CD4-positive, CD25-positive, alpha-beta regulatory T cell (primary cell): Measurements from ENCODE around the gene TENM4. TPM values are rescaled to one million over a fixed set of nuclear protein-coding genes. Genes with fewer than 3 reads are reported as not detected.

ENCODE experiments used
- ATAC-seq, 2 donors: fragments of 150-1000 bp; cut with Tn5 transposase; one replicate each; pipeline ENCODE4 v1.10.0; 2021; ENCODE audit warnings: low read depth in 2 of 2, moderate number of reproducible peaks in 2 of 2, moderate library complexity in 1 of 2
- DNase-seq, 3 donors: peaks; one replicate each; pipeline versions ENCODE4 v3.0.0 to v3.0.0-alpha.2; 2012 to 2022; ENCODE audit warnings: mixed read lengths in 1 of 3
- H3K27ac ChIP-seq: one replicate; pipeline ENCODE4 v1.7.0; 2013; ENCODE audit warnings: mild to moderate bottlenecking, low read length; ENCODE audit not compliant: insufficient read depth, poor library complexity, severe bottlenecking
- H3K27me3 ChIP-seq: one replicate; pipeline ENCODE4 v1.7.0; 2013; ENCODE audit warnings: low read length; ENCODE audit not compliant: control insufficient read depth, insufficient read depth
- H3K36me3 ChIP-seq: one replicate; pipeline ENCODE4 v1.7.0; 2013; ENCODE audit warnings: mild to moderate bottlenecking, low read length, moderate library complexity; ENCODE audit not compliant: control insufficient read depth, insufficient read depth
- H3K4me1 ChIP-seq: 2 replicates; pipeline ENCODE4 v1.7.0; 2013; ENCODE audit warnings: mild to moderate bottlenecking, low read length; ENCODE audit not compliant: insufficient read depth, control insufficient read depth, poor library complexity, severe bottlenecking
- H3K4me3 ChIP-seq: one replicate; pipeline ENCODE4 v1.7.0; 2013; ENCODE audit warnings: low read depth, mild to moderate bottlenecking, low read length, moderate library complexity
- H3K9me3 ChIP-seq, 2 experiments: 1 replicate in 1 of 2; 2 replicates in 1 of 2; pipeline ENCODE4 v1.7.0; 2013; ENCODE audit warnings: low read length in 2 of 2, mild to moderate bottlenecking in 1 of 2, moderate library complexity in 1 of 2; ENCODE audit not compliant: control insufficient read depth in 2 of 2
- H3K27ac Mint-ChIP-seq, 3 donors: one replicate each; pipeline ENCODE4 v1.8.0; 2020 to 2022; ENCODE audit warnings: mild to moderate bottlenecking in 3 of 3, mixed read lengths in 3 of 3, moderate library complexity in 2 of 3
- H3K27me3 Mint-ChIP-seq: one replicate; pipeline ENCODE4 v1.8.0; 2022; ENCODE audit warnings: mild to moderate bottlenecking, mixed read lengths
- H3K36me3 Mint-ChIP-seq: one replicate; pipeline ENCODE4 v1.8.0; 2020; ENCODE audit warnings: mixed read lengths
- H3K4me1 Mint-ChIP-seq, 4 donors: one replicate each; pipeline ENCODE4 v1.8.0; 2020 to 2022; ENCODE audit warnings: mixed read lengths in 4 of 4, mild to moderate bottlenecking in 1 of 4
- H3K4me3 Mint-ChIP-seq, 4 donors: one replicate each; pipeline ENCODE4 v1.8.0; 2020 to 2022; ENCODE audit warnings: mild to moderate bottlenecking in 4 of 4, mixed read lengths in 4 of 4, moderate library complexity in 3 of 4
- H3K9me3 Mint-ChIP-seq, 7 donors: one replicate each; pipeline ENCODE4 v1.8.0; 2020 to 2022; ENCODE audit warnings: mixed read lengths in 7 of 7, mild to moderate bottlenecking in 3 of 7, moderate library complexity in 2 of 7
- polyA plus RNA-seq, 4 donors: library from polyadenylated mRNA; unstranded; fragments of 300-500 nt; fragmentation: Illumina TruSeq; gene quantifications; one replicate each; pipeline ENCODE4 v1.2.3, GENCODE V29; 2021
- total RNA-seq: library from RNA; stranded (reverse); gene quantifications from one replicate; pipeline ENCODE4 v1.2.3, GENCODE V29; 2022

Gene TENM4
- total and polyA plus RNA-seq, 5 donors from 2014 or later, result 0.02 TPM; not detected in 4

DNA sequence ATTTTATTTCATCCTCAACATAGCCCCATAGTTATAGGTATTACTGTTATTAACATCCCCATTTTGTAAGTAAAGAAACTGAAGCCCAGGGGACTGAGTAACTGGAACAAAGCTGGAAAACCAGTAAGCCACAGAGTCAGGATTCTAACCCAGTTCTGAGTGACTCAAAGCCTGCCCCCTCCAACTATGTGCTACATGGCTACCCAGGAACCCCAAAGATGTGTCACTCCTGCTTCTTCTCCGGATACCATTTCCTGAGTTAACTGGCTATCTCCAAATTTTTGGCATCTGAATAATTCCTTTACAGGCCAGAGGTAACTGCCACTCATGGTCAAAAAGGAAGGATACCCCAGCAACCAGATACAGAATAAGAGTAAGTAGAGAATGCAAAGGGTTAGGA, 43.6 kb downstream of the TENM4 start:
- H3K27ac ChIP-seq, result no peak overlapping the region
- Mint-ChIP-seq H3K4me1 (no peaks in the 10 kb centered on the region), H3K4me3 (no peak overlapping the region), H3K27ac (no peak overlapping the region), H3K9me3 (peaks cover 0 to 5% (median 1%) of the 10 kb centered on the region in 7 donors), H3K36me3 (no peaks in the 10 kb centered on the region), H3K27me3 (no peaks in the 10 kb centered on the region)
- DNase-seq (no peak), ATAC-seq (no peak)
- H3K27me3 ChIP-seq, result no peaks in the 10 kb centered on the region
- no peaks in the 10 kb centered on the region for H3K4me1 ChIP-seq
- no peaks in the 10 kb centered on the region for H3K36me3 ChIP-seq
- H3K9me3 ChIP-seq, result no peaks in the 10 kb centered on the region
- no peak overlapping the region for H3K4me3 ChIP-seq

DNA sequence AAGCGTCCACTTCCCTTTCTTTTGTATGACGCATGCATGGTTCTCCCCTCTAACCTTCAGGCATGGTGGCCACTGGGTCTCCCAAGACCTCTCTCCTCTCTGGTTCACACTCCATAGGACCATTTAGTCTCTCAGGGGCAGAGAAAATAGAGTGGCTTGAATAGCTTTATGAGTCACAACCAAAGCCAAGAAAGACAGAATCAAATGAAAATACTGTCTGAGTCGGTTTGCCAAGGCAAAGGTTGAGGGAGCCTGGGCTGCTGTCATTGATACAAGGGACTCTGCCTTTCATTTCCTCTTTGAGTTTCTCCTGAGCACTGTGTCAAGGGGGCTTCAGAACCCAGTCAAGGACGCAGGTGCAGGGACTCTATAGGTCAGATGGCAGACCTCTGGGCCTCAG, 44.2 kb downstream of the TENM4 start:
- Mint-ChIP-seq H3K4me1 (no peaks in the 10 kb centered on the region), H3K27ac (no peak overlapping the region), H3K4me3 (no peak overlapping the region), H3K27me3 (no peaks in the 10 kb centered on the region), H3K36me3 (no peaks in the 10 kb centered on the region), H3K9me3 (peaks cover 0 to 5% (median 1%) of the 10 kb centered on the region in 7 donors)
- no peak for DNase-seq
- Histone ChIP-seq H3K4me1 (no peaks in the 10 kb centered on the region), H3K27ac (no peak overlapping the region), H3K4me3 (no peak overlapping the region), H3K36me3 (no peaks in the 10 kb centered on the region), H3K9me3 (no peaks in the 10 kb centered on the region), H3K27me3 (no peaks in the 10 kb centered on the region)
- no peak for ATAC-seq

DNA sequence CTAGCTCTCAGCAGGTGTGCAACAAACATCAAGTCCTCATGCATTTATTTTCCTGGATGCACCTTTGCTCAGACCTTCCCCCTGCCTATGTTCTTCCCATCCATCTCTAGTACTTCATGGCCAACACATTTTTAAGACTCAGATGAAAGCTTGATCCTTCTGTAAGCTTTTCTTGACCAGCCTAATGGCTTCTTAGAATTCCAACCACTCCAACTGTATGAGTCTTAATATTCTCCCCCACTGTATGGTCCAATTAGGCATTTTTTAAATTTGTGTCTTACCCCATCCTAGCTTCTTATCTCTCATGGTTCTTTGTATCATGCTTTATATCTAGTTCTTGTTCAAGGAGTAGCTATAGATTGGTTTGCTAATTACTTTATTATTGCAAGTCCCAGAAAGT, 44.8 kb downstream of the TENM4 start:
- Histone ChIP-seq H3K36me3 (no peaks in the 10 kb centered on the region), H3K4me1 (no peaks in the 10 kb centered on the region), H3K4me3 (no peak overlapping the region), H3K27ac (no peak overlapping the region), H3K27me3 (no peaks in the 10 kb centered on the region), H3K9me3 (no peaks in the 10 kb centered on the region)
- no peaks in the 10 kb centered on the region for H3K36me3 Mint-ChIP-seq
- peaks cover 0 to 2% (median 0%) of the 10 kb centered on the region in 7 donors for H3K9me3 Mint-ChIP-seq
- ATAC-seq (no peak), DNase-seq (no peak)
- H3K27ac Mint-ChIP-seq, result no peak overlapping the region
- H3K27me3 Mint-ChIP-seq, result no peaks in the 10 kb centered on the region
- H3K4me3 Mint-ChIP-seq, result no peak overlapping the region
- H3K4me1 Mint-ChIP-seq, result no peaks in the 10 kb centered on the region

DNA sequence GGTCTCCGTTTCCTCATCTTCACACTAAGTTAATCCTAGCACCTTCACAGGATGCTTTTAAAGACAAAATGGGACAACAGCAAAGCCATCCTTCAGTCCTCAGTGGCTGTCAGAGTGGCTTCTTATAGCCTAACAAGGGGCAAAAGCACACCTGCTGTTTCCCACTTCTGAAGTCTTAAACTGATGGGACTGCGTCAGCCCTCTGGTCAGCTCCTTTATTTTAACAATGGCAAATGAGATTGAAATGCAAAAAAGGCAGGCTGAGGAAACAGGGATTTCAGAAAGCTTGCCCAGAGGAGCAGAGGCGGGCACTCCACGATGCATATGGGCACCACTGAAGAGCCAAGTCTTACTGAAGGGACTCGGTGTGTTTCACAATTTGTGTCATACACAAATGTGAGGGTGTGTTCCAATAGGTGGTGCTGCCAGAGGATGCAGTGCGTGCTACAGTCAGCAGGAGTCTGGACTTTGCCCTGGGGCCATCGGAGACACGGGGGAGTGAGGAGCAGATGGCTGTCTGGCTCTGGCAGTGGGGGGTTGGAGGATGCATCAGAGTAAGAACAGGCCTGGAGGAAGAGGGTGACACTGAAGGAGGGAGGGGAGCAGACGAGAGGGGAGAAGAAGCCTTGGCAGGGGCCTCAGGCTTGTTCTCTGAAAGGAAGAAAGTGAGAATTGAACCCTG, 47.3 kb downstream of the TENM4 start:
- no peak overlapping the region for H3K27ac Mint-ChIP-seq
- DNase-seq (no peak), ATAC-seq (no peak)
- no peaks in the 10 kb centered on the region for H3K4me1 Mint-ChIP-seq
- no peaks in the 10 kb centered on the region for H3K36me3 Mint-ChIP-seq
- Histone ChIP-seq H3K9me3 (no peaks in the 10 kb centered on the region), H3K27ac (no peak overlapping the region), H3K4me1 (no peaks in the 10 kb centered on the region), H3K27me3 (no peaks in the 10 kb centered on the region), H3K4me3 (no peak overlapping the region), H3K36me3 (no peaks in the 10 kb centered on the region)
- H3K4me3 Mint-ChIP-seq, result no peak overlapping the region
- peaks cover 0 to 1% (median 0%) of the 10 kb centered on the region in 7 donors for H3K9me3 Mint-ChIP-seq
- no peaks in the 10 kb centered on the region for H3K27me3 Mint-ChIP-seq

DNA sequence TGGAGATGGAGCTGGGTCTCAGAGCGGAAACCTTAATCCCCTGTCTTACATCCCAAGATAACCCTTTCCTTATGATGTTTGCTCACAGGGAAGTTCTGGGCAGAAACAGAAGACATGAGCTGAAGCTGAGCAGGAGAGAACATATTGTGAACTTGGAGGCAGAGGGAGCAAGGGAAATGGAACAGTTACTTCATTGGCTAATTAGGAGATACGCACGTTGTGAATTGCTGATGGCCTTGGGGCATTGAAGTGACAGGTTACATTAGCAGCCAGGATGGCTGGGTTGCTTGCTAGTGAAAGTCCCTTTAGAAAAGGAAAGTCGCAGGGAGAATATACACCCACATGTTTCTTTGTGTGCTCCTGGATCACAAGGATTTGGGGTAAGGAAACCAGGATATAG, 48.7 kb downstream of the TENM4 start:
- Mint-ChIP-seq H3K27ac (no peak overlapping the region), H3K4me3 (no peak overlapping the region), H3K36me3 (no peaks in the 10 kb centered on the region), H3K9me3 (peaks cover 0 to 3% (median 0%) of the 10 kb centered on the region in 7 donors), H3K27me3 (no peaks in the 10 kb centered on the region), H3K4me1 (no peaks in the 10 kb centered on the region)
- Histone ChIP-seq H3K4me1 (no peaks in the 10 kb centered on the region), H3K27ac (no peak overlapping the region), H3K36me3 (no peaks in the 10 kb centered on the region), H3K27me3 (no peaks in the 10 kb centered on the region), H3K9me3 (no peaks in the 10 kb centered on the region), H3K4me3 (no peak overlapping the region)
- ATAC-seq (no peak), DNase-seq (no peak)

DNA sequence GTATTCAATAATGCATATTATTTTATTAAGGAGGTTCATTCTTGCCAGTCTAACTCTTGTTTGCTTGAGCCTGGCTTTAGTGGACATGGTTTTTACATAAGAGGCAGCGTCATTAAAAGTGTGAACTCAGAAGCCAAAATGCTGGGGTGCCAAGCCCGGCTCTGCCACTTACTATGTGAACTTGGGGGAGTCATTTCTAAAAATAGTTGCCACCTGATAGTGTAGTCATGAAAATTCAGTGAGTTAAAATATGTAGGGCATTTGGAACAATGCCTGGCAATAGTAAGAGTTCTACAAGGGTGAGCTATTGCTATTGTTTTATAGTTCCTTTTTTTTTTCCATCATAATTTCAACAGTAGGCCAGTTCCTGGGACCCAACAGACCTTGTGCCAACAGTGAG, 49.9 kb downstream of the TENM4 start:
- Mint-ChIP-seq H3K4me3 (no peak overlapping the region), H3K4me1 (no peaks in the 10 kb centered on the region), H3K27me3 (no peaks in the 10 kb centered on the region), H3K27ac (no peak overlapping the region), H3K9me3 (peaks cover 0 to 3% (median 0%) of the 10 kb centered on the region in 7 donors), H3K36me3 (no peaks in the 10 kb centered on the region)
- Histone ChIP-seq H3K9me3 (no peaks in the 10 kb centered on the region), H3K4me1 (no peaks in the 10 kb centered on the region), H3K27ac (no peak overlapping the region), H3K4me3 (no peak overlapping the region), H3K36me3 (no peaks in the 10 kb centered on the region), H3K27me3 (no peaks in the 10 kb centered on the region)
- ATAC-seq, result no peak
- DNase-seq, result no peak

DNA sequence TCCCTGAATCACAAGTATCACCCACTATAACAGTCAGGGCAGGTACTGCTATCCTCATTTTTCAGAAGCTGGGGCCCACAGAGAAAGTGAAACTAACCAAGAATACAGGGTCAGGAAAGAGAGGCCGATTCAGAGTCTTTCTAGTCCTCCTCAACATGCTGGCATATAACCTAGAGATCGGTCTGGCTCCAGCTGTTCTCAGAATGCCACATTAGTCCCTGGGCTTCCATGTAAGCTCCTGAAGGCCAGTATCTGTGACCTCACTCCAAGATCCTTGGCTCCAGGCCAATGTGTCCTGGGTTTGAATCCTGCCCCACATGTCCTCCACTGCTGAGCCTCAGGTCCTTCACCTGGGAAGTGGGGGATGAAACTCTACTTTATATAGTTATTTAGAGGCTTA, 50.4 kb downstream of the TENM4 start:
- no peak for DNase-seq
- Histone ChIP-seq H3K36me3 (no peaks in the 10 kb centered on the region), H3K4me3 (no peak overlapping the region), H3K27ac (no peak overlapping the region), H3K27me3 (no peaks in the 10 kb centered on the region), H3K4me1 (no peaks in the 10 kb centered on the region), H3K9me3 (no peaks in the 10 kb centered on the region)
- Mint-ChIP-seq H3K27me3 (no peaks in the 10 kb centered on the region), H3K36me3 (no peaks in the 10 kb centered on the region), H3K27ac (no peak overlapping the region), H3K4me3 (no peak overlapping the region), H3K9me3 (peaks cover 0 to 3% (median 0%) of the 10 kb centered on the region in 7 donors), H3K4me1 (no peaks in the 10 kb centered on the region)
- ATAC-seq, result no peak

DNA sequence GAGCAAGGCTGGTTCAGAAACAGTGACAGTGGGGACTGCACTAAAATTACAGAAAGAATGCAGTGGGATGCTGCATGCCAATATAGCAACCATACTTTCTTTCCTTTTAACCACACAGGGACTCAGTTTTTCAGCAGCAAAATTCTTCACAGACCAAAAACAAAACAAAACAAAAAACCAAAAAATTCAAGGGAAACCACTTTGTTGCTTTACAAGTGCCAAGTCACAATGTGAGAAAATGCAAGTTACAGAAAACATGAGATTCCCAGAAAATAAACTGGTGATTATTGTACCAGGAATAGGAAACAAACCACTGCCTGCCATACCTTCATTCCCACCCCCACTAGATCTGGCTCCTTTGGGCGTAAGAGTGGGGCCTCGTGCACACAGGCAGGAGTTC, 52.6 kb downstream of the TENM4 start:
- no peak overlapping the region for H3K4me3 ChIP-seq
- no peaks in the 10 kb centered on the region for H3K9me3 ChIP-seq
- Mint-ChIP-seq H3K9me3 (peaks cover 0 to 2% (median 0%) of the 10 kb centered on the region in 7 donors), H3K4me3 (no peak overlapping the region), H3K27me3 (no peaks in the 10 kb centered on the region), H3K4me1 (no peaks in the 10 kb centered on the region), H3K36me3 (no peaks in the 10 kb centered on the region), H3K27ac (no peak overlapping the region)
- H3K36me3 ChIP-seq, result no peaks in the 10 kb centered on the region
- H3K4me1 ChIP-seq, result no peaks in the 10 kb centered on the region
- DNase-seq (no peak), ATAC-seq (no peak)
- H3K27ac ChIP-seq, result no peak overlapping the region
- no peaks in the 10 kb centered on the region for H3K27me3 ChIP-seq
